K562 (cell line): ENCODE results near the gene EFCAB12. TPM values are rescaled to one million over a fixed set of nuclear protein-coding genes. Genes with fewer than 3 reads are reported as not detected.

Source experiments
- ATAC-seq: fragments of 200-7000 bp; cut with Tn5 transposase; 3 replicates; pipeline ENCODE4 v1.9.1; 2020; ENCODE audit warnings: moderate library complexity
- BruUV-seq: library from RNA; stranded (reverse); fragments of 400-500 nt; replicated peaks from 2 replicates; lab custom pipeline; 2021; lab: Mats Ljungman, UMichigan
- CTCF ChIA-PET: fragments of 300-600 bp; formaldehyde crosslinking; extraction: SDS; loops from one replicate; lab custom pipeline; 2021; ENCODE audit warnings: low intra/inter-chr PET ratio; lab: Yijun Ruan, JAX
- POLR2A ChIA-PET: fragments of 300-600, 350-650 bp; sonication (Branson Sonifier 250); formaldehyde crosslinking; extraction: SDS; loops from one replicate; lab custom pipeline; 2021; ENCODE audit warnings: antibody characterized with exemption, inconsistent platforms; lab: Yijun Ruan, JAX
- DNase-seq, 4 experiments: peaks; one replicate each; pipeline versions ENCODE4 v3.0.0 to v3.0.0-alpha.2; 2011 to 2018; ENCODE audit warnings: low spot score in 3 of 4, mixed read lengths in 3 of 4; ENCODE audit errors: extremely low read depth in 1 of 4
- FAIRE-seq: peaks from 2 replicates; lab custom pipeline; 2011; peaks lifted over from hg19 to GRCh38; lab: Jason Lieb, UNC
- H2AFZ ChIP-seq: 2 replicates; pipeline ENCODE4 v1.6.0; 2011; ENCODE audit warnings: low read depth, low read length, control low read depth, inconsistent platforms
- H3K27ac ChIP-seq: fragments of 200-600 bp; 3 replicates; pipeline ENCODE4 v1.8.0; 2011; ENCODE audit warnings: low read depth, mild to moderate bottlenecking, control low read depth, inconsistent platforms, low read length, moderate library complexity, mixed read lengths; ENCODE audit errors: extremely low read depth
- H3K27me3 ChIP-seq, 2 experiments: fragments of 300-600 bp in 1 of 2; 2 replicates in 1 of 2; 3 replicates in 1 of 2; pipeline versions ENCODE4 v1.6.0 to v1.8.0; 2011; ENCODE audit warnings: inconsistent platforms in 2 of 2, low read length in 2 of 2, mild to moderate bottlenecking in 1 of 2, mixed read lengths in 1 of 2, moderate library complexity in 1 of 2; ENCODE audit not compliant: control insufficient read depth in 2 of 2, insufficient read depth in 2 of 2
- H3K36me3 ChIP-seq: fragments of 300-600 bp; 3 replicates; pipeline ENCODE4 v1.8.0; 2011; ENCODE audit warnings: mild to moderate bottlenecking, low read length, inconsistent platforms; ENCODE audit not compliant: control insufficient read depth, insufficient read depth
- H3K4me1 ChIP-seq, 2 experiments: fragments of 200-600 bp in 1 of 2; replicated peaks in 1 of 2; 2 replicates in 1 of 2; 3 replicates in 1 of 2; pipeline versions ENCODE4 v1.5.1 to v1.8.0; 2011; ENCODE audit warnings: inconsistent platforms in 2 of 2, low read length in 2 of 2, mild to moderate bottlenecking in 1 of 2, mixed read lengths in 1 of 2, moderate library complexity in 1 of 2; ENCODE audit not compliant: control insufficient read depth in 2 of 2, insufficient read depth in 2 of 2
- H3K4me2 ChIP-seq: 2 replicates; pipeline ENCODE4 v1.6.1; 2011; ENCODE audit warnings: low read length, control low read depth, inconsistent platforms, mixed read lengths; ENCODE audit not compliant: insufficient read depth
- H3K4me3 ChIP-seq: fragments of 200-600 bp; sonication (generic), shearing (Covaris generic); 2 replicates; pipeline ENCODE4 v1.5.1; 2016; ENCODE audit warnings: control low read depth, inconsistent platforms
- H3K79me2 ChIP-seq: fragments of 200-600 bp; 3 replicates; pipeline ENCODE4 v1.8.0; 2011; ENCODE audit warnings: low read length, inconsistent platforms; ENCODE audit not compliant: control insufficient read depth, insufficient read depth
- H3K9ac ChIP-seq, 2 experiments: 2 replicates each; pipeline versions ENCODE4 v1.6.0 to v1.6.1; 2011; ENCODE audit warnings: low read depth in 2 of 2, low read length in 2 of 2, control low read depth in 1 of 2, inconsistent platforms in 1 of 2, mild to moderate bottlenecking in 1 of 2, mixed read lengths in 1 of 2; ENCODE audit not compliant: insufficient read depth in 1 of 2
- H3K9me1 ChIP-seq: one replicate; pipeline ENCODE4 v1.6.0; 2011; ENCODE audit warnings: inconsistent platforms, mild to moderate bottlenecking, low read length, moderate library complexity; ENCODE audit not compliant: control insufficient read depth, insufficient read depth
- H3K9me3 ChIP-seq: replicated peaks from 2 replicates; pipeline ENCODE4 v1.5.1; 2011; ENCODE audit warnings: low read depth, low read length, inconsistent platforms; ENCODE audit not compliant: control insufficient read depth, insufficient read depth
- H4K20me1 ChIP-seq: replicated peaks from 2 replicates; pipeline ENCODE4 v1.6.1; 2011; ENCODE audit warnings: low read length, inconsistent platforms, mixed read lengths; ENCODE audit not compliant: control insufficient read depth, insufficient read depth
- BMI1 ChIP-seq: fragments of 150-350 bp; IDR thresholded peaks from 2 replicates; pipeline ENCODE4 v1.6.1; 2014; ENCODE audit warnings: low read length
- BRF1 ChIP-seq: IDR thresholded peaks from 3 replicates; pipeline ENCODE4 v1.6.1; 2011; ENCODE audit warnings: borderline replicate concordance, mild to moderate bottlenecking; ENCODE audit not compliant: insufficient read length; ENCODE audit errors: extremely low read depth
- EHMT2 ChIP-seq: fragments of 450-650 bp; IDR thresholded peaks from 2 replicates; pipeline ENCODE4 v1.6.1; 2018; ENCODE audit warnings: antibody characterized with exemption
- ELF4 ChIP-seq: fragments of 450-650 bp; formaldehyde crosslinking; IDR thresholded peaks from 2 replicates; pipeline ENCODE4 v1.4.0; 2022; ENCODE audit warnings: missing genetic modification characterization
- EP400 ChIP-seq: fragments of 450-650 bp; IDR thresholded peaks from 2 replicates; pipeline ENCODE4 v1.6.1; 2017; ENCODE audit warnings: antibody characterized with exemption, mild to moderate bottlenecking, moderate library complexity
- FUS ChIP-seq: fragments of 200-400 bp; formaldehyde crosslinking; optimal IDR thresholded peaks from 2 replicates; pipeline ENCODE3; 2017; ENCODE audit warnings: low read depth, low read length
- MTA2 ChIP-seq: fragments of 450-650 bp; IDR thresholded peaks from 2 replicates; pipeline ENCODE4 v1.6.1; 2016; ENCODE audit warnings: low read depth
- MXI1 ChIP-seq: IDR thresholded peaks from 2 replicates; pipeline ENCODE4 v1.6.1; 2011; ENCODE audit warnings: low read depth, mild to moderate bottlenecking, improper control_type of control experiment, low read length
- MYC ChIP-seq, 2 experiments: fragments of 250-450 bp in 1 of 2; sonication (Bioruptor Pico) in 1 of 2; IDR thresholded peaks; 2 replicates each; pipeline versions ENCODE4 v1.5.1 to v1.6.1; 2012 to 2021; ENCODE audit warnings: low read depth in 2 of 2, borderline replicate concordance in 1 of 2, improper control_type of control experiment in 1 of 2, low read length in 1 of 2, mild to moderate bottlenecking in 1 of 2, moderate library complexity in 1 of 2
- NCOA1 ChIP-seq: fragments of 450-650 bp; IDR thresholded peaks from 2 replicates; pipeline ENCODE4 v1.6.1; 2016; ENCODE audit warnings: low read depth
- RAD51 ChIP-seq: fragments of 450-650 bp; IDR thresholded peaks from 2 replicates; pipeline ENCODE4 v1.7.1; 2016; ENCODE audit warnings: low read depth, mild to moderate bottlenecking, borderline replicate concordance
- RBFOX2 ChIP-seq: fragments of 200-400 bp; formaldehyde crosslinking; IDR thresholded peaks from 2 replicates; pipeline ENCODE4 v1.6.1; 2017; ENCODE audit warnings: low read depth, mild to moderate bottlenecking, low read length, moderate library complexity
- TEAD1 ChIP-seq, 2 experiments: fragments of 450-650 bp in 1 of 2; sonication (generic) in 1 of 2; formaldehyde crosslinking; IDR thresholded peaks; 2 replicates each; pipeline versions ENCODE4 v1.4.0 to v1.8.0; 2020 to 2022; ENCODE audit warnings: mild to moderate bottlenecking in 2 of 2, missing genetic modification reagents in 1 of 2
- ZFPM2 ChIP-seq: fragments of 250-450 bp; sonication (Bioruptor Pico); IDR thresholded peaks from 2 replicates; pipeline ENCODE4 v1.5.1; 2022; ENCODE audit warnings: mild to moderate bottlenecking
- ZNF239 ChIP-seq: fragments of 250-450 bp; sonication (Bioruptor Pico); IDR thresholded peaks from 2 replicates; pipeline ENCODE4 v1.4.0; 2020; ENCODE audit warnings: mild to moderate bottlenecking
- WGBS: fragments of 100-300 bp; shearing (Covaris generic); methylation state at CpG from one replicate; pipeline ENCODE4 v1.1.6; 2016; ENCODE audit warnings: low coverage, mixed read lengths; ENCODE audit not compliant: insufficient coverage; ENCODE audit errors: missing lambda C conversion rate; 5-methylcytosine and 5-hydroxymethylcytosine counted together
- in situ Hi-C: fragments of 300-500 bp; cut with MboI; formaldehyde crosslinking; loops from 4 replicates; pipeline ENCODE4 v1.15.0; 2018; ENCODE audit warnings: inconsistent platforms, mixed read lengths
- intact Hi-C: fragments of 100-400 bp; cut with micrococcal nuclease; formaldehyde crosslinking; loops from 2 replicates; pipeline ENCODE4 v1.14.2; 2022
- polyA plus RNA-seq, 8 experiments: library from polyadenylated mRNA; depleted of rRNA in 4 of 8; stranded (reverse) in 5 of 8; unstranded in 3 of 8; fragments of >200 nt; fragmentation: Nextera tagmentation in 2 of 8; fragmentation: Illumina TruSeq in 1 of 8; extraction: Ambion mirVana in 2 of 8; extraction: Trizol in 1 of 8; gene quantifications; 2 replicates each; pipeline versions ENCODE4 v1.2.1 to v1.2.3, GENCODE V29; 2011 to 2014; ENCODE audit warnings: inconsistent platforms in 1 of 8, missing spikeins in 1 of 8
- total RNA-seq, 7 experiments: library from RNA; depleted of rRNA in 6 of 7; stranded (reverse); fragments of >200 nt in 6 of 7; fragmentation: Illumina TruSeq in 2 of 7; extraction: Trizol in 2 of 7; gene quantifications; 2 replicates each; pipeline versions ENCODE4 v1.2.1 to v1.2.3, GENCODE V29; 2011 to 2021; ENCODE audit warnings: low replicate concordance in 1 of 7
- TF ChIP-seq, protein P1 (sequence below): fragments of 200-800 bp; sonication (Bioruptor generic); IDR thresholded peaks from 2 replicates; pipeline ENCODE4 v1.6.1; 2017; ENCODE audit warnings: missing genetic modification characterization, missing compliant biosample characterization
- TF ChIP-seq, protein P2 (sequence below): IDR thresholded peaks from 2 replicates; pipeline ENCODE4 v1.6.1; 2011; ENCODE audit warnings: borderline replicate concordance, low read depth, mild to moderate bottlenecking, moderate library complexity, low read length; ENCODE audit not compliant: insufficient read depth, poor library complexity, severe bottlenecking

The EFCAB12 gene
- total and polyA plus RNA-seq, 9 of the 15 experiments (the other 6 are each of a cell fraction or from before 2014, with no cell fraction given): 0.08 to 0.95 (median 0.56) TPM; not detected in 1

GRCh38 chr3:129383292-129383860 is 45.1 kb downstream of the EFCAB12 start (continued):
- no peak for TF ChIP-seq BMI1
- no peak for TF ChIP-seq EHMT2

DNA sequence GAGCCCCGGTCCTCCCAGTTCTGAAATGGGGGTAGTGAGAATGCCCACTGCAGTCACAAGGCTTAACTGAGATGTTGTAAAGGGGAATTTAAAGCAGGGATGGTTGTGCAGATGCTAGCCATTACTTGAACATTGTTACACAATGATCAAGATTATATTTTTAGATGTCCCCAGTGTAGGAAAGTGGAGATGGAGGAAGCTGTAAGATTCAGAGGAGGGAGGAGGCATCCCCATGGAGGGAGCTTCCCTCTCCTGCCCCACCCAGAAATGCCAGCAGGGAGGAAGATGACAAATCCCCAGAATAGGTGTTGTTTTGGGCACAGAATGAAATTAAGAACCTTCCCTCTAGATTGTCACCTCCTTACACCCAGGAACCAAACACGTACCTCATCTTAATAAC is 46.1 kb downstream of the EFCAB12 start:
- no peaks in the 10 kb centered on the region for H3K9me3 ChIP-seq
- in situ Hi-C loops: loop anchor here (25.0 kb wide), 1 partner anchor 430 kb away; no protein-coding TSS in a partner anchor
- CTCF ChIA-PET: no interaction called here
- H3K27ac ChIP-seq: no peak overlapping the region
- ATAC-seq: no peak
- peaks cover 7% of the 10 kb centered on the region; the same call in 1 of the 3 replicates for H3K36me3 ChIP-seq
- no peak overlapping the region for H2AFZ ChIP-seq
- intact Hi-C loops: loop anchor here (2.0 to 10.0 kb wide), 5 partner anchors 55 to 552 kb away; partner anchors contain the start of genes MBD4 and PLXND1
- H3K4me2 ChIP-seq: no peak overlapping the region
- BruUV-seq: no TSS peak
- H3K4me3 ChIP-seq: no peak overlapping the region
- FAIRE-seq: no peak
- H3K79me2 ChIP-seq: no peaks in the 10 kb centered on the region
- DNase-seq: no peak
- H3K9me1 ChIP-seq: no peaks in the 10 kb centered on the region
- no peak overlapping the region for H3K9ac ChIP-seq
- no peaks in the 10 kb centered on the region for H4K20me1 ChIP-seq
- TF ChIP-seq MTA2 (no peak), TEAD1 (CRISPR knock-in tag; IDR thresholded peaks at IDR 0.05) (no peak), ZNF239 (CRISPR knock-in tag) (no peak), NCOA1 (no peak), RAD51 (no peak), ELF4 (no peak), MYC (IDR thresholded peaks at IDR 0.05; ENCODE audit: low read depth, low read length) (no peak), MYC (CRISPR knock-in tag; IDR thresholded peaks at IDR 0.05; ENCODE audit: borderline replicate concordance, low read depth) (no peak), BRF1 (no peak), FUS (no peak), EP400 (no peak), ZFPM2 (CRISPR knock-in tag) (no peak), RBFOX2 (no peak), MXI1 (no peak)
- TF ChIP-seq, protein P1, sequence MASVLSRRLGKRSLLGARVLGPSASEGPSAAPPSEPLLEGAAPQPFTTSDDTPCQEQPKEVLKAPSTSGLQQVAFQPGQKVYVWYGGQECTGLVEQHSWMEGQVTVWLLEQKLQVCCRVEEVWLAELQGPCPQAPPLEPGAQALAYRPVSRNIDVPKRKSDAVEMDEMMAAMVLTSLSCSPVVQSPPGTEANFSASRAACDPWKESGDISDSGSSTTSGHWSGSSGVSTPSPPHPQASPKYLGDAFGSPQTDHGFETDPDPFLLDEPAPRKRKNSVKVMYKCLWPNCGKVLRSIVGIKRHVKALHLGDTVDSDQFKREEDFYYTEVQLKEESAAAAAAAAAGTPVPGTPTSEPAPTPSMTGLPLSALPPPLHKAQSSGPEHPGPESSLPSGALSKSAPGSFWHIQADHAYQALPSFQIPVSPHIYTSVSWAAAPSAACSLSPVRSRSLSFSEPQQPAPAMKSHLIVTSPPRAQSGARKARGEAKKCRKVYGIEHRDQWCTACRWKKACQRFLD (CRISPR knock-in tag): no peak
- TF ChIP-seq, protein P2, sequence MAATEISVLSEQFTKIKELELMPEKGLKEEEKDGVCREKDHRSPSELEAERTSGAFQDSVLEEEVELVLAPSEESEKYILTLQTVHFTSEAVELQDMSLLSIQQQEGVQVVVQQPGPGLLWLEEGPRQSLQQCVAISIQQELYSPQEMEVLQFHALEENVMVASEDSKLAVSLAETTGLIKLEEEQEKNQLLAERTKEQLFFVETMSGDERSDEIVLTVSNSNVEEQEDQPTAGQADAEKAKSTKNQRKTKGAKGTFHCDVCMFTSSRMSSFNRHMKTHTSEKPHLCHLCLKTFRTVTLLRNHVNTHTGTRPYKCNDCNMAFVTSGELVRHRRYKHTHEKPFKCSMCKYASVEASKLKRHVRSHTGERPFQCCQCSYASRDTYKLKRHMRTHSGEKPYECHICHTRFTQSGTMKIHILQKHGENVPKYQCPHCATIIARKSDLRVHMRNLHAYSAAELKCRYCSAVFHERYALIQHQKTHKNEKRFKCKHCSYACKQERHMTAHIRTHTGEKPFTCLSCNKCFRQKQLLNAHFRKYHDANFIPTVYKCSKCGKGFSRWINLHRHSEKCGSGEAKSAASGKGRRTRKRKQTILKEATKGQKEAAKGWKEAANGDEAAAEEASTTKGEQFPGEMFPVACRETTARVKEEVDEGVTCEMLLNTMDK: no peak
- peaks cover 2 to 3% of the 10 kb centered on the region in 2 experiments; a peak in 3 of 5 replicates for H3K4me1 ChIP-seq
- no peaks in the 10 kb centered on the region for H3K27me3 ChIP-seq
- POLR2A ChIA-PET: no interaction called here
- WGBS: 21% methylated on average over 2 of the region's 2 CpGs
